ENCODE measurements around the gene MYLK. TPM values are rescaled to one million over a fixed set of nuclear protein-coding genes. Genes with fewer than 3 reads are reported as not detected.
"Not testable (repeated sequence)": the region's sequence is repeated elsewhere in the genome, so short reads cannot be mapped to it uniquely, and the experiment has no call there.

MYLK gene
- total RNA-seq, 1 donor from 2014 or later: 11.1 TPM

- Histone ChIP-seq H3K4me3 (no peak overlapping the region), H3K36me3 (no peaks in the 10 kb centered on the region), H3K4me1 (peaks cover 15% of the 10 kb centered on the region), H3K9me3 (replicated peaks) (no peaks in the 10 kb centered on the region), H3K27ac (replicated peaks) (peak overlapping the region; percentile 73), H3K27me3 (ENCODE audit: low read depth) (no peaks in the 10 kb centered on the region)
- intact Hi-C loops (cut with micrococcal nuclease): no loop called here
- no peak for DNase-seq
- TF ChIP-seq, protein P1, sequence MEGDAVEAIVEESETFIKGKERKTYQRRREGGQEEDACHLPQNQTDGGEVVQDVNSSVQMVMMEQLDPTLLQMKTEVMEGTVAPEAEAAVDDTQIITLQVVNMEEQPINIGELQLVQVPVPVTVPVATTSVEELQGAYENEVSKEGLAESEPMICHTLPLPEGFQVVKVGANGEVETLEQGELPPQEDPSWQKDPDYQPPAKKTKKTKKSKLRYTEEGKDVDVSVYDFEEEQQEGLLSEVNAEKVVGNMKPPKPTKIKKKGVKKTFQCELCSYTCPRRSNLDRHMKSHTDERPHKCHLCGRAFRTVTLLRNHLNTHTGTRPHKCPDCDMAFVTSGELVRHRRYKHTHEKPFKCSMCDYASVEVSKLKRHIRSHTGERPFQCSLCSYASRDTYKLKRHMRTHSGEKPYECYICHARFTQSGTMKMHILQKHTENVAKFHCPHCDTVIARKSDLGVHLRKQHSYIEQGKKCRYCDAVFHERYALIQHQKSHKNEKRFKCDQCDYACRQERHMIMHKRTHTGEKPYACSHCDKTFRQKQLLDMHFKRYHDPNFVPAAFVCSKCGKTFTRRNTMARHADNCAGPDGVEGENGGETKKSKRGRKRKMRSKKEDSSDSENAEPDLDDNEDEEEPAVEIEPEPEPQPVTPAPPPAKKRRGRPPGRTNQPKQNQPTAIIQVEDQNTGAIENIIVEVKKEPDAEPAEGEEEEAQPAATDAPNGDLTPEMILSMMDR (IDR thresholded peaks at IDR 0.05; ENCODE audit: borderline replicate concordance): no peak
Measured at GRCh38 chr3:123711356-123711755, 172.8 kb downstream of the MYLK start.

- Histone ChIP-seq H3K9me3 (replicated peaks) (no peaks in the 10 kb centered on the region), H3K27me3 (ENCODE audit: low read depth) (no peaks in the 10 kb centered on the region), H3K27ac (replicated peaks) (no peak overlapping the region), H3K4me3 (no peak overlapping the region), H3K4me1 (peaks cover 23% of the 10 kb centered on the region), H3K36me3 (no peaks in the 10 kb centered on the region)
- intact Hi-C loops (cut with micrococcal nuclease): no loop called here
- TF ChIP-seq, protein P1 (IDR thresholded peaks at IDR 0.05; ENCODE audit: borderline replicate concordance): no peak
- no peak for DNase-seq
Measured at GRCh38 chr3:123708531-123708930, 175.6 kb downstream of the MYLK start.

GRCh38 chr3:123707641-123708040, 176.5 kb downstream of the MYLK start:
- DNase-seq; intact Hi-C loops (cut with micrococcal nuclease); H3K9me3 ChIP-seq (replicated peaks); H3K27ac ChIP-seq (replicated peaks); H3K36me3 ChIP-seq; H3K27me3 ChIP-seq (ENCODE audit: low read depth); H3K4me3 ChIP-seq: not testable (repeated sequence)
- peaks cover 19% of the 10 kb centered on the region for H3K4me1 ChIP-seq

DNA sequence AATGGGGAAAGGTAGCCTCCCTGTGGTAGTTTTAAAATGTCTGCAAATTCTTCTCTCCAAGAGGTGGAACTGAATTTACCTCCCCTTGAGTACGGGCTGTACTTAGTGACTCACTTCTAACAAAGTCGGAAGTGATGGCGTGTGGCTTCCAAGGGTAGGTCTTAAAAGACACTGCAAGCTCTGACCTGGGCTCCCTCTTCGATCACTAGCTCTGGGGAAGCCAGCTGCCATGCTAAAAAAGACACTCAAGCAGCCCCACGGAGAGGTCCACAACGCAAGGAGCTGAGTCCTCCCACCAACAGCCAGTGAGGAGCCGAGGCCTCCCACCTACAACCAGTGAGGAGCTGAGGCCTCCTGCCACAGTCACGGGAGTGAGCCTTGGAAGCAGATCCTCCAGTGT, 177.3 kb downstream of the MYLK start:
- no peaks in the 10 kb centered on the region for H3K27me3 ChIP-seq (ENCODE audit: low read depth)
- no peak overlapping the region for H3K27ac ChIP-seq (replicated peaks)
- no peak for DNase-seq
- no peak overlapping the region for H3K4me3 ChIP-seq
- no peaks in the 10 kb centered on the region for H3K9me3 ChIP-seq (replicated peaks)
- intact Hi-C loops (cut with micrococcal nuclease): no loop called here
- H3K36me3 ChIP-seq: no peaks in the 10 kb centered on the region
- TF ChIP-seq, protein P1 (IDR thresholded peaks at IDR 0.05; ENCODE audit: borderline replicate concordance): no peak
- peaks cover 13% of the 10 kb centered on the region for H3K4me1 ChIP-seq

GRCh38 chr3:123705488-123706285, 178.4 kb downstream of the MYLK start:
- H3K9me3 ChIP-seq (replicated peaks): no peaks in the 10 kb centered on the region
- no peaks in the 10 kb centered on the region for H3K27me3 ChIP-seq (ENCODE audit: low read depth)
- H3K4me1 ChIP-seq: peaks cover 13% of the 10 kb centered on the region
- H3K4me3 ChIP-seq: no peak overlapping the region
- no peak for DNase-seq
- no peak overlapping the region for H3K27ac ChIP-seq (replicated peaks)
- TF ChIP-seq, protein P1 (IDR thresholded peaks at IDR 0.05; ENCODE audit: borderline replicate concordance): no peak
- H3K36me3 ChIP-seq: no peaks in the 10 kb centered on the region
- intact Hi-C loops (cut with micrococcal nuclease): no loop called here

GRCh38 chr3:123703663-123704062, 180.5 kb downstream of the MYLK start:
- not testable (repeated sequence) for DNase-seq; H3K36me3 ChIP-seq; H3K4me3 ChIP-seq; H3K27me3 ChIP-seq (ENCODE audit: low read depth); H3K27ac ChIP-seq (replicated peaks); H3K9me3 ChIP-seq (replicated peaks)
- intact Hi-C loops (cut with micrococcal nuclease): loop anchor here (5.0 kb wide), 1 partner anchor 51 kb away; no protein-coding TSS in a partner anchor
- H3K4me1 ChIP-seq: peaks cover 13% of the 10 kb centered on the region

All from left ventricle myocardium inferior (tissue), 1 donor.